Measurements from ENCODE around the gene CACNA2D4.

CACNA2D4 gene

GRCh38 chr12:1916371-1917171 is 1.9 kb downstream of the CACNA2D4 start:
- H2AFZ ChIP-seq (ENCODE audit: low read length) = no peak overlapping the region
- H3K27ac ChIP-seq (ENCODE audit: low read length) = no peak overlapping the region
- no peaks in the 10 kb centered on the region for H3K9me3 ChIP-seq (replicated peaks; ENCODE audit: insufficient read depth, low read length)
- DNase-seq = no peak
- H3K36me3 ChIP-seq (replicated peaks; ENCODE audit: insufficient read depth, low read length) = no peaks in the 10 kb centered on the region
- no peaks in the 10 kb centered on the region for H3F3A ChIP-seq (ENCODE audit: insufficient read depth, low read length)
- no peaks in the 10 kb centered on the region for H3K4me1 ChIP-seq (ENCODE audit: low read length)
- H3K4me2 ChIP-seq (ENCODE audit: low read depth, low read length) = no peak overlapping the region
- H4K20me1 ChIP-seq (ENCODE audit: insufficient read depth, low read length) = no peaks in the 10 kb centered on the region
- no peak overlapping the region for H3K9ac ChIP-seq (ENCODE audit: low read length)
- TF ChIP-seq CTCF (IDR thresholded peaks at IDR 0.05; ENCODE audit: low read length) = no peak
- no peak for TF ChIP-seq EZH2phosphoT487 (IDR thresholded peaks at IDR 0.05; ENCODE audit: low read length)
- TF ChIP-seq EZH2 (optimal IDR thresholded peaks at IDR 0.05; ENCODE audit: low read depth, low read length) = no peak
- no peaks in the 10 kb centered on the region for H3K9me2 ChIP-seq (replicated peaks; ENCODE audit: insufficient read depth, low read length)
- H3K4me3 ChIP-seq (ENCODE audit: low read length) = no peak overlapping the region
- peaks cover 7% of the 10 kb centered on the region; the same call in 1 of the 2 replicates for H3K27me3 ChIP-seq (replicated peaks; ENCODE audit: insufficient read depth, low read length)
- H3K79me2 ChIP-seq (ENCODE audit: low read length) = no peaks in the 10 kb centered on the region

GRCh38 chr12:1915082-1915968 is 3.1 kb downstream of the CACNA2D4 start:
- H4K20me1 ChIP-seq (ENCODE audit: insufficient read depth, low read length) = no peaks in the 10 kb centered on the region
- no peaks in the 10 kb centered on the region for H3K9me2 ChIP-seq (replicated peaks; ENCODE audit: insufficient read depth, low read length)
- no peaks in the 10 kb centered on the region for H3K36me3 ChIP-seq (replicated peaks; ENCODE audit: insufficient read depth, low read length)
- peaks cover 7% of the 10 kb centered on the region; the same call in 1 of the 2 replicates for H3K27me3 ChIP-seq (replicated peaks; ENCODE audit: insufficient read depth, low read length)
- no peaks in the 10 kb centered on the region for H3F3A ChIP-seq (ENCODE audit: insufficient read depth, low read length)
- no peak for DNase-seq
- H3K4me2 ChIP-seq (ENCODE audit: low read depth, low read length) = no peak overlapping the region
- H3K9me3 ChIP-seq (replicated peaks; ENCODE audit: insufficient read depth, low read length) = no peaks in the 10 kb centered on the region
- H3K27ac ChIP-seq (ENCODE audit: low read length) = no peak overlapping the region
- H3K79me2 ChIP-seq (ENCODE audit: low read length) = no peaks in the 10 kb centered on the region
- TF ChIP-seq EZH2 (optimal IDR thresholded peaks at IDR 0.05; ENCODE audit: low read depth, low read length) (no peak), EZH2phosphoT487 (IDR thresholded peaks at IDR 0.05; ENCODE audit: low read length) (no peak), CTCF (IDR thresholded peaks at IDR 0.05; ENCODE audit: low read length) (no peak)
- no peak overlapping the region for H2AFZ ChIP-seq (ENCODE audit: low read length)
- H3K4me1 ChIP-seq (ENCODE audit: low read length) = no peaks in the 10 kb centered on the region
- H3K9ac ChIP-seq (ENCODE audit: low read length) = no peak overlapping the region
- no peak overlapping the region for H3K4me3 ChIP-seq (ENCODE audit: low read length)

GRCh38 chr12:1914114-1914911 is 4.1 kb downstream of the CACNA2D4 start:
- Histone ChIP-seq H3K9ac (ENCODE audit: low read length) (no peak overlapping the region), H2AFZ (ENCODE audit: low read length) (no peak overlapping the region), H3K9me2 (replicated peaks; ENCODE audit: insufficient read depth, low read length) (no peaks in the 10 kb centered on the region), H3K79me2 (ENCODE audit: low read length) (no peaks in the 10 kb centered on the region), H3K9me3 (replicated peaks; ENCODE audit: insufficient read depth, low read length) (no peaks in the 10 kb centered on the region), H3K4me1 (ENCODE audit: low read length) (no peaks in the 10 kb centered on the region), H3K27ac (ENCODE audit: low read length) (no peak overlapping the region), H3K36me3 (replicated peaks; ENCODE audit: insufficient read depth, low read length) (no peaks in the 10 kb centered on the region), H4K20me1 (ENCODE audit: insufficient read depth, low read length) (no peaks in the 10 kb centered on the region), H3K4me3 (ENCODE audit: low read length) (no peak overlapping the region), H3F3A (ENCODE audit: insufficient read depth, low read length) (no peaks in the 10 kb centered on the region), H3K27me3 (replicated peaks; ENCODE audit: insufficient read depth, low read length) (peaks cover 7% of the 10 kb centered on the region; the same call in 1 of the 2 replicates), H3K4me2 (ENCODE audit: low read depth, low read length) (no peak overlapping the region)
- no peak for DNase-seq
- TF ChIP-seq CTCF (IDR thresholded peaks at IDR 0.05; ENCODE audit: low read length) (no peak), EZH2phosphoT487 (IDR thresholded peaks at IDR 0.05; ENCODE audit: low read length) (no peak), EZH2 (optimal IDR thresholded peaks at IDR 0.05; ENCODE audit: low read depth, low read length) (no peak)
